ENCODE data around the gene WTAP. TPM values are rescaled to one million over a fixed set of nuclear protein-coding genes. Genes with fewer than 3 reads are reported as not detected.
"Not testable (repeated sequence)": the region's sequence is repeated elsewhere in the genome, so short reads cannot be mapped to it uniquely, and the experiment has no call there.

The WTAP gene
- polyA plus RNA-seq, 1 experiment: 38.5 TPM

- H3K4me3 ChIP-seq (ENCODE audit: low read depth, low read length): no peak overlapping the region
- DNase-seq (ENCODE audit: low read depth, low spot score): no peak
- CTCF ChIA-PET: no interaction called here
- H3K27me3 ChIP-seq (ENCODE audit: control insufficient read depth, insufficient read depth, low read length): no peaks in the 10 kb centered on the region
- TF ChIP-seq, protein P1, sequence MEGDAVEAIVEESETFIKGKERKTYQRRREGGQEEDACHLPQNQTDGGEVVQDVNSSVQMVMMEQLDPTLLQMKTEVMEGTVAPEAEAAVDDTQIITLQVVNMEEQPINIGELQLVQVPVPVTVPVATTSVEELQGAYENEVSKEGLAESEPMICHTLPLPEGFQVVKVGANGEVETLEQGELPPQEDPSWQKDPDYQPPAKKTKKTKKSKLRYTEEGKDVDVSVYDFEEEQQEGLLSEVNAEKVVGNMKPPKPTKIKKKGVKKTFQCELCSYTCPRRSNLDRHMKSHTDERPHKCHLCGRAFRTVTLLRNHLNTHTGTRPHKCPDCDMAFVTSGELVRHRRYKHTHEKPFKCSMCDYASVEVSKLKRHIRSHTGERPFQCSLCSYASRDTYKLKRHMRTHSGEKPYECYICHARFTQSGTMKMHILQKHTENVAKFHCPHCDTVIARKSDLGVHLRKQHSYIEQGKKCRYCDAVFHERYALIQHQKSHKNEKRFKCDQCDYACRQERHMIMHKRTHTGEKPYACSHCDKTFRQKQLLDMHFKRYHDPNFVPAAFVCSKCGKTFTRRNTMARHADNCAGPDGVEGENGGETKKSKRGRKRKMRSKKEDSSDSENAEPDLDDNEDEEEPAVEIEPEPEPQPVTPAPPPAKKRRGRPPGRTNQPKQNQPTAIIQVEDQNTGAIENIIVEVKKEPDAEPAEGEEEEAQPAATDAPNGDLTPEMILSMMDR (IDR thresholded peaks at IDR 0.05; ENCODE audit: low read depth, low read length): no peak
- H3K9me3 ChIP-seq (ENCODE audit: control insufficient read depth, insufficient read depth, low read length): no peaks in the 10 kb centered on the region; the same call in 1 of the 2 replicates
- POLR2A ChIA-PET: no interaction called here
- H3K27ac ChIP-seq (ENCODE audit: low read depth, low read length): no peak overlapping the region
Measured at GRCh38 chr6:159723259-159723658, 4.0 kb upstream of the WTAP start.

GRCh38 chr6:159724778-159725177 lies 2.5 kb upstream of the WTAP start:
- H3K27me3 ChIP-seq (ENCODE audit: control insufficient read depth, insufficient read depth, low read length): no peaks in the 10 kb centered on the region
- no peak for DNase-seq (ENCODE audit: low read depth, low spot score)
- ChIA-PET POLR2A (no interaction called here), CTCF (no interaction called here)
- no peaks in the 10 kb centered on the region; the same call in 1 of the 2 replicates for H3K9me3 ChIP-seq (ENCODE audit: control insufficient read depth, insufficient read depth, low read length)
- no peak overlapping the region for H3K4me3 ChIP-seq (ENCODE audit: low read depth, low read length)
- TF ChIP-seq, protein P1 (IDR thresholded peaks at IDR 0.05; ENCODE audit: low read depth, low read length): no peak
- H3K27ac ChIP-seq (ENCODE audit: low read depth, low read length): no peak overlapping the region

GRCh38 chr6:159725208-159725607 lies 2.1 kb upstream of the WTAP start:
- DNase-seq (ENCODE audit: low read depth, low spot score); POLR2A ChIA-PET; H3K9me3 ChIP-seq (ENCODE audit: control insufficient read depth, insufficient read depth, low read length); H3K4me3 ChIP-seq (ENCODE audit: low read depth, low read length); CTCF ChIA-PET; H3K27ac ChIP-seq (ENCODE audit: low read depth, low read length); H3K27me3 ChIP-seq (ENCODE audit: control insufficient read depth, insufficient read depth, low read length): not testable (repeated sequence)

DNA sequence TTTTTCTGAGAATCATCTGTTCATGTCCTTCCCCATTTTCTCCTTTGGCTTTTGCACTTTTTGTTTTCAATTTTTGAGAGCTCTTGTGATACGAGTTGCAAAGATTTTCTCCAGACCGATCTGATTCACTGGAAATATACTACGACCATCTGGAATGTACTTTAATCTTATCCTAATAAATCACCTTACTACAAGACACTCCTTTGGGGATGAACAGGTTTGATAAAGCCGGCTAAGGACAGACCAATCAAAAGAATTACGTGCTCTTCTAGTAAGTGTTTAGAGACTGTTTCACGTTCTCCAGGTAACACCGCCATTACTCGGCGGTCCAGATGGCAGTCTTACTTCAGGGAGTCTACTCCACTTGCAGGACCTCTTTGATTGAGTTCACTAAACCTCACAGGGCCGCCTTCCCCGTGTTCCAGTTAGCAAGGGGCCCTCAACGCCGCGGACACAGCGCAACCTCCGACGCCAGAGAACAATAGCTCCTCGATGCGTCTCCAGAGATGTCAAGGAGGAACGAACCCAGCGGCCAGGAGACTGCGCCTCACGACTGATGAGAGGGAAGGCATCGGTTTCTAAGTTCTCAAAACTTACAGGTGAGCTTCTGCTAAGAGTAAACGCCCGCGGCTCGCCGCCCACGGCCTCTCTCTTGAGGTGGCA lies 920 bp upstream of the WTAP start:
- POLR2A ChIA-PET: interaction anchor here (0.6 to 2.4 kb wide), 8 partner anchors 9 to 280 kb away, joined by 3 to 18 read pairs (median 10); partner anchors contain the start of genes ACAT2, MRPL18, SOD2 and TCP1
- no peaks in the 10 kb centered on the region; the same call in 1 of the 2 replicates for H3K9me3 ChIP-seq (ENCODE audit: control insufficient read depth, insufficient read depth, low read length)
- TF ChIP-seq, protein P1 (IDR thresholded peaks at IDR 0.05; ENCODE audit: low read depth, low read length): no peak

DNA sequence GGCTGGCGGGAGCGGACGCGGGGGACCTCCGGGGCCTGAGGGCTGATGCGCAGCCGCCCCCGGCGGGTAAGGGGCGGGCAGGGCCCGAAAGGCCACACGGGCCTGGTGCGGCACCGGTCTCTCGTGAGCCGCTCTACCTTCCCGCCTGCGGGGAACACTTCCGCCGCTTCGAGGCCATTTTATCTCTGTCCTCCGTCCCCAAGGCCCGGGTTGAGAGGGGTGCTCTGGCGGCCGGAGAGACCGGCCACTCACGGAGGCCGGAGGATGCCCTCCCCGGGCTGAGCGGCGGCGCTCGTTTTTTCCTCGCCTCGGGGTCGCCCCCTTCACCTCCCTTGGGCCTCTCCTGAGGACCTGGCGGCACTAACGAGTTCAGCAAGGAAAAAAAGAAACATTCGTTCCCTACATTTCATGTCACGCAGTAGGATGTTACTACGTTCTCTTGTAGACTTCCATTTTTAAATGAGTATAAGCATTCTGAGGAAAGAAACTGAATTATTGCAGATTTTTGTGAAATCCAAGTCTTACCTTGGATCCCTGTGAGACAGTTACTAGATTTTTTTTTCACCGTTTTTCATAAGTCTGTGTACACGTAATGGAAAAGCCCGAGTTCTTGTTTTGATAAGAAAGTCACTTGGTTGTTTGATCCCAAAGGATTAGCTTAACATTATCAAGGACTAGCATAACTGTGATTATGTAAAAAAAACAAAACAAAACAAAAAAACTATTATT lies 575 bp downstream of the WTAP start:
- Histone ChIP-seq H3K4me3 (ENCODE audit: low read depth, low read length) (peak overlapping the region; percentile 86), H3K27me3 (ENCODE audit: control insufficient read depth, insufficient read depth, low read length) (no peaks in the 10 kb centered on the region), H3K27ac (ENCODE audit: low read depth, low read length) (peak overlapping the region; percentile 80), H3K9me3 (ENCODE audit: control insufficient read depth, insufficient read depth, low read length) (no peaks in the 10 kb centered on the region; the same call in 1 of the 2 replicates)
- TF ChIP-seq, protein P1 (IDR thresholded peaks at IDR 0.05; ENCODE audit: low read depth, low read length): no peak
- ChIA-PET CTCF (interaction anchor here (0.8 to 1.6 kb wide), 2 partner anchors 36 to 59 kb away, joined by 3 to 6 read pairs; no protein-coding TSS in a partner anchor), POLR2A (interaction anchor here (0.6 to 2.4 kb wide), 10 partner anchors 24 to 361 kb away, joined by 3 to 18 read pairs (median 3); partner anchors contain the start of genes ACAT2, MRPL18, SOD2 and TCP1)
- no peak for DNase-seq (ENCODE audit: low read depth, low spot score)

More for the DNA sequence above, 920 bp upstream of the WTAP start:
- no peaks in the 10 kb centered on the region for H3K27me3 ChIP-seq (ENCODE audit: control insufficient read depth, insufficient read depth, low read length)
- H3K4me3 ChIP-seq (ENCODE audit: low read depth, low read length): peak overlapping the region; percentile 84
- CTCF ChIA-PET: interaction anchor here (1.2 to 1.4 kb wide), 2 partner anchors 25 to 35 kb away, joined by 3 to 9 read pairs; no protein-coding TSS in a partner anchor
- H3K27ac ChIP-seq (ENCODE audit: low read depth, low read length): peak overlapping the region; percentile 98
- DNase-seq (ENCODE audit: low read depth, low spot score): no peak

All from AG04450 (cell line).